ENCODE measurements around the gene STK32C.

STK32C gene

DNA sequence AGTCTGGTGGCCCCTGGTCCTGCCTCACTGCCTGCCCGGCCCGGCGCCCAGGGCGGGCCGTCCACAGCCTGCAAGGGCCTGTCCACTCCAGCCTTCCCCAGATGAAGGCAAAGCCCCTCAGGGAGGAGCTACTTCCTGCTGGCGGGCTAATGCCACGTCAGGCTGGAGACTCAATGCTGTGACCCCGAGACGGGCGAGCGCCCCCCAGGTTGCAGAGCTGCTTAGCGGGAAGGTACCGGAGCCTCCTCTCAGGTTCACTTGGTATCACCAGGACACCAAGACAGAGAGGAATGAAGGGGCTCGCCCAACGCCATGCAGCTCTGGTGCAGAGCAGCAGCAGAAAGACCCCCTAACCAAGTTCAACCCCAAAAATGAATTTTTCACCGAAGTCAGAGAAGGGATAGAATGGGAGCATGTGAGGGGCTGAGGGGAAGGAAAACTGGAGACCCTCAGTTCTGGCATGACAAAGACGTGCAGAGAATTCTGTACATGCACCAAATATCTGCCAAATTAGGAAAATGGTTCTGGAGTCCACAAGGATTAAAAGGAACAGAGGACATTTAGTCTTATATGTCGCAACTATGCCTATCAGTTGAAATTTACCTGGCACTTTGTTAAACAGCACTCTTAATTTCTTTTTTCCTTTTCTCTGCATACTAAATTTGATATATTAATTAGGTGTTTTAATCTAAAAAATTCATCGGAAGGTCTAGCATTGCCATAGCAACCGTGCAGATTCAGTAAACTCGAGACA is 2.8 kb downstream of the STK32C start:
- Mint-ChIP-seq H3K9me3 (peaks cover 25% of the 10 kb centered on the region), H3K36me3 (ENCODE audit: low read depth) (peaks cover 12% of the 10 kb centered on the region), H3K4me3 (no peak overlapping the region), H3K27me3 (ENCODE audit: low read depth, poor library complexity) (peaks cover 74% of the 10 kb centered on the region), H3K4me1 (peaks cover 26% of the 10 kb centered on the region), H3K27ac (no peak overlapping the region)
- TF ChIP-seq CTCF (IDR thresholded peaks at IDR 0.05): no peak
- no peak for DNase-seq

DNA sequence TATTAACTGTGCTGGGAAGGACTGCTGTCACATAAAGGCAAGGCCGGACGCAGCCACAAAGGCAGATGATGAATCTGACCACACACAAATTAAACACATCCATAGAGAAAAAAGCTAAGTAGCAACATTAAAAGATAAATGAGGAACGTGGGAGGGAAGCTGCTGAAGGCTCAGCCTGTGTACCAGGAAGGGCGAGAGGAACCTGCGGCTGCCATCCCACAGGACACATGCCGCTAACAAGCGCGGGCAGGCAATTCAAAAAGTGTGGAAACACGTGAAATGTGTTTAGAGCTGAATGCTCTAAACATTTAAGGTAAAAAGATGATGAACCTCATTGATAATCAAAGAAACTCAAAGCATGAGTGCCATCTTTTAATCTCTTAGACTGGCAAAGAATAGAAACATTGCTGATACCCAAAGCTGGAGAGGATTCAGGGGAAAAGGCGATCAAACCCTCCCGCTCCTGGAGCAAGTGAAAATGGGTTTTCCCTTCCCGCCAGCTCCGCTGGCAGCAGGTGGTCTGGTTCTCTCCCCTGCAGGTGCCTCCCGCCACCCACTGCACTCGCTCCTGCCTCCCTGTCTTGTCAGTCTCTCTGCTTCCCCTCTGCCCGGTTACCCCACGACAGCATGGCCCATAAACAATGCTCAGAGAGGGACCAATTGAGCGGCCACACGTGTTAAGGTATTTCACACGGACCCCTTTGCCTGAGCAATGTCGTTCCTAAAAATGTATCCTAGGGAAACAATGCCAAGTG is 4.2 kb downstream of the STK32C start:
- H3K4me1 Mint-ChIP-seq: peaks cover 17% of the 10 kb centered on the region
- no peak for TF ChIP-seq CTCF (IDR thresholded peaks at IDR 0.05)
- H3K27me3 Mint-ChIP-seq (ENCODE audit: low read depth, poor library complexity): peaks cover 70% of the 10 kb centered on the region
- H3K9me3 Mint-ChIP-seq: peaks cover 25% of the 10 kb centered on the region
- no peak for DNase-seq
- H3K4me3 Mint-ChIP-seq: no peak overlapping the region
- H3K36me3 Mint-ChIP-seq (ENCODE audit: low read depth): peaks cover 12% of the 10 kb centered on the region
- H3K27ac Mint-ChIP-seq: no peak overlapping the region

DNA sequence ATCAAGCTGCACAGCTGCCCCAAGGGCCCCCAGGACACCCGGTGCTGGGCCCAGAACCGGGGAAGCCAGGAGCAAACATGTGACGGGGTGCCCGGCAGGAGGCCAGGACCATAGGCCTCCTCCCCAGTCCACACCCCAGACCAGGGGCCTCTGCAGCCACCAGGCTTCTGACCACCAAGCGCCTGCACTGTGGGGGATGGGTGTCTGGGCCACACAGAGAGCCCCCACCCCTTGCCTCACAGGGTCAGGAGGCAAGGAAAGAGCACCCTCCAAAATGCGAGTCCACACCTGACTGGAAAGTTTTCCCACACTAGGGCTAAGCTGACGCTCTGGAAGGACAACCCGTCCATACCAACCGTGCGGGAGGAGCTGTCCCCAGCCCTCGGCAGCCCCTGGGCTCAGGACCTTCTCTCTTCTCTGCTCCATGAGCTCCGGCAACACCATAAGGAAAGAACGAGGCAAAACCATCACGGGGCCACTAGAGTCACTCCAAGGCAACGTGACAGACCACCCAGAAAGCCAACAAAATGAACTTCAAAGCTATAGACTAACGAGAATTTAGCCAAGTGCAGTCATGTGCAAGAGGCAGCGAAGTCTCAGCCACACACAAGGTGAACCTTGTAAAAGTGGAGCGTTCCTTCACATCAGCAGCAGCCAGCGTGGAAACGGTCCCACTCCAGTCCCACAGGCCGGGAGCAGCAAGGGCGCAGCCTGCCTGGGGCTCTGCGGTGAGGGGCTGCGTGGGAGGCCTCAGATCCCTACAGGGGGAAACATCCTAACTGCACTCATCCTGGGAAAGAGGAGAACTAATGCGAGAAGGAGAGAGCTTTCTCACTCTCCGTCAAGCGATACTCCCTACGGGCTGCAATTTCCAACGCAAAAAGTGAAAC is 5.1 kb downstream of the STK32C start:
- Mint-ChIP-seq H3K4me1 (peaks cover 23% of the 10 kb centered on the region), H3K36me3 (ENCODE audit: low read depth) (peaks cover 12% of the 10 kb centered on the region), H3K27ac (no peak overlapping the region), H3K9me3 (peaks cover 25% of the 10 kb centered on the region), H3K4me3 (no peak overlapping the region), H3K27me3 (ENCODE audit: low read depth, poor library complexity) (peaks cover 74% of the 10 kb centered on the region)
- no peak for TF ChIP-seq CTCF (IDR thresholded peaks at IDR 0.05)
- no peak for DNase-seq

- no peak for TF ChIP-seq CTCF (IDR thresholded peaks at IDR 0.05)
- no peak overlapping the region for H3K4me3 Mint-ChIP-seq
- peaks cover 12% of the 10 kb centered on the region for H3K36me3 Mint-ChIP-seq (ENCODE audit: low read depth)
- H3K27ac Mint-ChIP-seq: no peak overlapping the region
- peaks cover 18% of the 10 kb centered on the region for H3K4me1 Mint-ChIP-seq
- DNase-seq: no peak
- peaks cover 22% of the 10 kb centered on the region for H3K9me3 Mint-ChIP-seq
- peaks cover 64% of the 10 kb centered on the region for H3K27me3 Mint-ChIP-seq (ENCODE audit: low read depth, poor library complexity)
Observed at GRCh38 chr10:132301371-132302330, 6.1 kb downstream of the STK32C start.

- H3K4me1 Mint-ChIP-seq: peaks cover 17% of the 10 kb centered on the region
- no peak overlapping the region for H3K4me3 Mint-ChIP-seq
- TF ChIP-seq CTCF (IDR thresholded peaks at IDR 0.05): no peak
- no peak for DNase-seq
- H3K9me3 Mint-ChIP-seq: peaks cover 11% of the 10 kb centered on the region
- H3K36me3 Mint-ChIP-seq (ENCODE audit: low read depth): peaks cover 2% of the 10 kb centered on the region
- H3K27ac Mint-ChIP-seq: no peak overlapping the region
- H3K27me3 Mint-ChIP-seq (ENCODE audit: low read depth, poor library complexity): peaks cover 53% of the 10 kb centered on the region
Observed at GRCh38 chr10:132300582-132300981, 7.2 kb downstream of the STK32C start.

Measured in nephron progenitor cell (in vitro differentiated cells).